ENCODE data around the gene ZSWIM4.
"Not testable (repeated sequence)": the region's sequence is repeated elsewhere in the genome, so short reads cannot be mapped to it uniquely, and the experiment has no call there.

Gene ZSWIM4

GRCh38 chr19:13794757-13795589, at the start of gene ZSWIM4:
ZSWIM4 (plus strand) TSS chr19:13795443; CDS start chr19:13795649, 206 bp downstream.
- DNase-seq: peak; percentile 97

- no peak for DNase-seq
Measured at GRCh38 chr19:13747098-13747453, 48.2 kb upstream of the ZSWIM4 start.

- DNase-seq: peak; percentile 29
Measured at GRCh38 chr19:13748169-13748828, 46.9 kb upstream of the ZSWIM4 start.

- no peak for DNase-seq
Measured at GRCh38 chr19:13751436-13751835, 43.8 kb upstream of the ZSWIM4 start.

GRCh38 chr19:13753622-13754021, 41.6 kb upstream of the ZSWIM4 start:
- DNase-seq: not testable (repeated sequence)

- DNase-seq: no peak
Measured at GRCh38 chr19:13756210-13756609, 39.0 kb upstream of the ZSWIM4 start.

- no peak for DNase-seq
Measured at GRCh38 chr19:13757805-13758772, 37.2 kb upstream of the ZSWIM4 start.

GRCh38 chr19:13758795-13759194, 36.4 kb upstream of the ZSWIM4 start:
- DNase-seq: no peak

- no peak for DNase-seq
Measured at GRCh38 chr19:13761423-13761822, 33.8 kb upstream of the ZSWIM4 start.

GRCh38 chr19:13762635-13763235, 32.5 kb upstream of the ZSWIM4 start:
- DNase-seq: no peak

- no peak for DNase-seq
Measured at GRCh38 chr19:13763265-13763664, 32.0 kb upstream of the ZSWIM4 start.

- peak; percentile 68 for DNase-seq
Measured at GRCh38 chr19:13764101-13764807, 31.0 kb upstream of the ZSWIM4 start, which contains the start of gene MRI1. MRI1 (plus strand) TSS chr19:13764522; CDS start chr19:13764589, 67 bp downstream.

GRCh38 chr19:13764821-13765394, 30.3 kb upstream of the ZSWIM4 start:
- peak; percentile 25 for DNase-seq

GRCh38 chr19:13765395-13766094, 29.7 kb upstream of the ZSWIM4 start:
- no peak for DNase-seq

GRCh38 chr19:13766095-13766481, 29.2 kb upstream of the ZSWIM4 start:
- DNase-seq: no peak

GRCh38 chr19:13768510-13768909, 26.7 kb upstream of the ZSWIM4 start:
- no peak for DNase-seq

GRCh38 chr19:13770013-13770635, 25.1 kb upstream of the ZSWIM4 start:
- no peak for DNase-seq

- peak; percentile 91 for DNase-seq
Measured at GRCh38 chr19:13774217-13775191, 20.7 kb upstream of the ZSWIM4 start, which contains the start of gene C19orf53. C19orf53 (plus strand) TSS chr19:13774456; CDS start chr19:13774478, 22 bp downstream.

GRCh38 chr19:13778398-13778797, 16.8 kb upstream of the ZSWIM4 start:
- no peak for DNase-seq
